BJ (cell line): ENCODE results near the gene GRIN1. TPM values are rescaled to one million over a fixed set of nuclear protein-coding genes. Genes with fewer than 3 reads are reported as not detected.

ENCODE experiments used
- CTCF ChIA-PET: fragments of 350-600 bp; formaldehyde crosslinking; extraction: SDS; loops from one replicate; lab custom pipeline; 2021; ENCODE audit warnings: antibody characterized with exemption, inconsistent platforms; lab: Yijun Ruan, JAX
- POLR2A ChIA-PET: fragments of 300-600 bp; sonication (Branson Sonifier 250); formaldehyde crosslinking; extraction: SDS; loops from one replicate; lab custom pipeline; 2021; ENCODE audit warnings: antibody characterized with exemption; lab: Charles Lee
- DNase-seq: peaks from one replicate; pipeline ENCODE4 v3.0.0-alpha.2; 2011; ENCODE audit warnings: low read depth
- H3K27me3 ChIP-seq: 2 replicates; pipeline ENCODE4 v1.6.0; 2011; ENCODE audit warnings: low read length; ENCODE audit not compliant: control insufficient read depth, insufficient read depth
- H3K36me3 ChIP-seq: 2 replicates; pipeline ENCODE4 v1.5.1; 2011; ENCODE audit warnings: low read length; ENCODE audit not compliant: control insufficient read depth, insufficient read depth
- H3K4me3 ChIP-seq: 2 replicates; pipeline ENCODE4 v1.5.1; 2011; ENCODE audit warnings: low read depth, mild to moderate bottlenecking, control low read depth, low read length
- CTCF ChIP-seq: IDR thresholded peaks from 2 replicates; pipeline ENCODE4 v1.5.1; 2011; ENCODE audit warnings: low read depth, mild to moderate bottlenecking, control low read depth, inconsistent platforms, low read length, moderate library complexity; ENCODE audit not compliant: insufficient read depth
- polyA plus RNA-seq: library from polyadenylated mRNA; depleted of rRNA; stranded (reverse); fragments of >200 nt; gene quantifications from 2 replicates; pipeline ENCODE4 v1.2.3, GENCODE V29; 2011

GRIN1 gene
- polyA plus RNA-seq, 1 experiment: 0.10 TPM

DNA sequence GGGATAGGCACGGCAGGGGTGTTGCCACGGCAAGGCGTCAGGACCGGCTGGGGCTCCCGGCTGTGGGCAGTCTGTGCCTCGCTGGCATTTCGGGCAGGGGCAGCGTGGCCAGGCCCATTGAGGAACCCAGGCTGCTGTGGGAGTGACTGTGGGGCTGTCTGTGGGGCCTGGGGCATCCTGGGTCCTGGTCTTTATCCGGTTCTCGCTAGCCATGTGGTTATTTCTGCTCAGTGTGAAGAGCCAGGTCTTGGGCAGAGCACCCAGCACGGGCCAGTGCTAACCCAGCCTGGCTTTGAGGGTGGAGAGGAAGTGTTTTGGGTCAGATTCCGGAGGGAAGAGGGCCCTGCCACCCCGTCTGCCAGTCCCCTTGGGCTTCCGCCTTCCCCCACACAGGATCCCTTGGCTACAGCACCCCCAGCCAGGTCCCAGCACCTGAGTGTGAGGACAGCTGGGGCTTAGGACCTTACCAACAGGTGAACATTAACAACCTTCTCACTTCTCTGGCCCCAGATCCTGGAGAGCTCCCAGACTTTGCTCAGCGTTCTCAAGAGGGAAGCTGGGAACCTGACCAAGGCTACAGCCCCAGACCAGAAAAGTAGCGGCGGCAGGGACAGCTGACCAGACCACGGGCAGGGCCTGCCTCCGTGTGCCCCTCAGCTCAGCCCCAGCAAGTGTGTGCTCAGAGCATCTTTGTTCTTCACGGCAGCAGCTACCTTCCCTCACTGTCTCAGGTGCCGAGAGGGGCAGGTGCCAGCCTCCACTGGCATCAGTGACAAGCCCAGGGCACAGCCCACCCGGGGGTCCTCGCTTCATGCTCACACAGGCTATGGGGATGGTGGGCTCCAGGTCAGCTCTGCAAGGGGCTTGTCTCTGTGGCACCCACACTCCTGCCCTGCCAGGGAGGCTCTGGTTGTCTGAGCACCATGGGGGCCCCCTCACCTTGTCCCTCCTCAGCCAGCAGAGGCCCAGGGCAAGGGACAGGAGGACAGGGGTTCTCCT lies 50.6 kb downstream of the GRIN1 start:
- no peak for TF ChIP-seq CTCF
- no peaks in the 10 kb centered on the region for H3K27me3 ChIP-seq
- CTCF ChIA-PET: interaction anchor here (0.6 to 1.5 kb wide), 6 partner anchors 10 to 47 kb away, joined by 3 to 8 read pairs (median 3); partner anchors contain the start of gene RNF224
- no peak for DNase-seq
- peak overlapping the region; percentile 98 for H3K4me3 ChIP-seq
- peaks cover 29% of the 10 kb centered on the region for H3K36me3 ChIP-seq
- POLR2A ChIA-PET: interaction anchor here (0.6 to 0.9 kb wide), 3 partner anchors 10 to 252 kb away, joined by 3 to 6 read pairs (median 3); no protein-coding TSS in a partner anchor

DNA sequence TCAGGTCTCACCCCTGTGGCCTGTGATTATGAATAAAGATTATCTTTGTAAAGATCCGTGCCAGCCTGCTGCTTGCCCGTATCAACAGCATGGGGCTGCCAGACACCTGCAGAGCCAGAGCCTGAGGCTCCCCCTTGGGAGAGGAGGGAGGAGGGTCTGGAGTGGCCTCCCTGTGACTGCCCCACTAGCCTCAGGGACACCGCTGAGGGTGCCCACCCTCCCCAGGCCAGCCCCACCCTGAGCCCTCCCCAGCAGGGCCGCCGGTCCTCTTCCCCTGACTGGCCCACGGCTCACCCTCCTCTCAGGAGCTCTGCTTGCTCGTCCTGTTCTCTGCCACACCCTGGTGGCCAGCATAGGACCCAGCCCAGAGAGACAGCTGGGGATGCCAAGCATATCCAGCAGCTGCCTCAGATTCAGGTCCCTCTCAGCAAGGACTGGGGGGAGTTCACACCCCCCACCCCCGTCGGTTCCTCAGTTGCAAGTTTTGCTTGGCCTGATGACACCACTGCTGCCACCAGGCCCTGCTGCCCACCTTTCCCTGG lies 51.4 kb downstream of the GRIN1 start:
- peaks cover 25% of the 10 kb centered on the region for H3K36me3 ChIP-seq
- no peaks in the 10 kb centered on the region for H3K27me3 ChIP-seq
- no peak for DNase-seq
- POLR2A ChIA-PET: no interaction called here
- no peak overlapping the region for H3K4me3 ChIP-seq
- peak; percentile 14; the same call in 1 of the 2 replicates for TF ChIP-seq CTCF
- CTCF ChIA-PET: interaction anchor here (1.4 kb wide), 1 partner anchor 46 kb away, joined by 3 read pairs; no protein-coding TSS in a partner anchor

DNA sequence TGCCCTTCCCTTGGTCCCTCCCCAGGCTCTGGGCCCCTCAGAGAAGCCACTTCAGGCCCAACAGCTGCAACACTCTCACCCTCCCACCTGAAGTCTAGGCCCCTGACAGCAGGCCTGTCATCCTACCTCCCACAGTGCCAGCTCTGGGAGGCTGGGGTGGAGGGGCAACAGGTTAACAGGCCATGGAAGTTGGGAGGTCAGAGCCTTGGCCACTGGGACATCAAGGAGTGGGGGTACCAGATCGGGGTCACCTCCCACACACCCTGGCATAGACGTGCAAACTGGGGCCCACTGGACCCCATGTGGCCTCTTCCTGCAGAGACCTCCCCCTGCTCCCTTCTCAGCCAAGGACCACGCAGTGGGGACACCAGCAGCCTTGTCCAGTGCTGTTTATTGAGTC lies 52.3 kb downstream of the GRIN1 start:
- H3K36me3 ChIP-seq: peaks cover 21% of the 10 kb centered on the region
- CTCF ChIA-PET: interaction anchor here (1.4 kb wide), 1 partner anchor 46 kb away, joined by 3 read pairs; no protein-coding TSS in a partner anchor
- no peak overlapping the region for H3K4me3 ChIP-seq
- POLR2A ChIA-PET: no interaction called here
- DNase-seq: no peak
- TF ChIP-seq CTCF: no peak
- no peaks in the 10 kb centered on the region for H3K27me3 ChIP-seq

DNA sequence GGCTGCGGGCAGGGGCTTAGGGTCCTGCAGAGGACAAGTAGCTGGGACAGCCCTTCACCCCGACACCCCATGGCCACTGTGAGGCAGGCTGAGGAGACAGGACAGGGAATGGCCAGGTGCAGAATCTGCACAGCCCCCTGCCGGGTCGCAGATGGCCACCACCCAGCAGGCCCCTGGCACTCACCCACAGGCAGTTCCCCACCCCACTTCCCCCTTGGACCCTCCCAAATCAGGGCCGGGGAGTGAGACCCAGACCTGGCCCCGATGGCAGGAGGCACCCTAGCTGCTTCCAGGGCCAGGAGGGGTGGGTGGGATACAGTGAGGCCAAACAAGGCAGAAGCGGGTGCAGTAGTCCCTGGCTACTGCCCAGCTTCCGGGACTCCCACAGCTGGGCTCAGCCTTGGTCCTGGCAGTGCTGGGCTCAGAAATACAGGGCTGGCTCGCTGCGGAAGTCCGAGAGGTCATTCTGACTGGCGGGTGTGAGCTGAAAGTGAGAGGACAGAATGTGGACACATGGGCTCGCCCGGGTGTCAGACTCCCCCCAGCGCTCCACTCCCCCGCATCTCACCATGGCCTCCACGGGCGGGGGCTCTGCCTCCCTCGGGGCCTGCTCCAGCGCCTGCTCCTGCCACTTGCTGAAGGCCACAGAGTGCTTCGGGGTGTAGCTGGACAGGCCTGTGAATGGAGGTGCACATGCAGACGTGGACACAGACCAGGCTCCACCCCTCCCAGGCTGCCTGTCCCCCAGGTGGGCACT lies 52.9 kb downstream of the GRIN1 start:
- H3K36me3 ChIP-seq: peaks cover 21% of the 10 kb centered on the region
- H3K4me3 ChIP-seq: no peak overlapping the region
- CTCF ChIA-PET: interaction anchor here (0.9 to 1.4 kb wide), 3 partner anchors 35 to 128 kb away, joined by 3 to 5 read pairs (median 4); partner anchors contain the start of gene RNF224
- no peaks in the 10 kb centered on the region for H3K27me3 ChIP-seq
- POLR2A ChIA-PET: no interaction called here
- TF ChIP-seq CTCF: no peak
- no peak for DNase-seq
